ENCODE measurements around the gene HDDC2.

Gene HDDC2

DNA sequence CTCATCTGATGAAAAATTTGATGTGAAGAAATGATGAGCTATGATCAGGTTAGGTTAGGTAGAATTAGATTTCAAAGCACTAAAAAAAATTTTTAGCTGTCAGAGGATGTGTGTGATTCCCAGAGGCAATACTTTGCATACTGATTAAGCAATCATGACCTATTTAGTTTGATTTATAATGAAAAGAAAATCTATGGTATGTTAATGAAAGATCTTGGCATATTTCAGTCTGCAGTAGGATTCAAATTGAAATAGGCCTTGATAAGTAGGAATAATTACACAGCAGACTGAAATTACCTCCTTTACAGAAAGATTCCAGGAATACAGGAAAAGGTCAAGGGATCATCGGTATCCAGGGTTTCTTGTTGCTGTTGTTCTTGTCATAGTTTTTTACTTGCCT lies 69.3 kb downstream of the HDDC2 start:
- Histone ChIP-seq H3F3A (ENCODE audit: control insufficient read depth, insufficient read depth) (no peaks in the 10 kb centered on the region), H3K27me3 (ENCODE audit: control insufficient read depth, low read length) (0 out of 2 replicates have a peak, but pooled peaks cover 2% of the 10 kb centered on the region), H3K4me2 (ENCODE audit: low read length) (no peak overlapping the region), H3K9me3 (ENCODE audit: control insufficient read depth, insufficient read depth, low read length) (no peaks in the 10 kb centered on the region), H3K9me2 (replicated peaks; ENCODE audit: control insufficient read depth, low read length) (no peaks in the 10 kb centered on the region), H3K4me3 (ENCODE audit: low read length) (no peak overlapping the region), H3K36me3 (ENCODE audit: control insufficient read depth, low read length) (no peaks in the 10 kb centered on the region), H3K27ac (ENCODE audit: low read depth, low read length) (no peak overlapping the region), H3K4me1 (ENCODE audit: control insufficient read depth, low read length) (no peaks in the 10 kb centered on the region), H4K20me1 (ENCODE audit: control insufficient read depth, insufficient read depth, low read depth, low read length) (no peaks in the 10 kb centered on the region), H3K79me2 (ENCODE audit: control insufficient read depth, low read length) (no peaks in the 10 kb centered on the region)
- TF ChIP-seq, protein P1, sequence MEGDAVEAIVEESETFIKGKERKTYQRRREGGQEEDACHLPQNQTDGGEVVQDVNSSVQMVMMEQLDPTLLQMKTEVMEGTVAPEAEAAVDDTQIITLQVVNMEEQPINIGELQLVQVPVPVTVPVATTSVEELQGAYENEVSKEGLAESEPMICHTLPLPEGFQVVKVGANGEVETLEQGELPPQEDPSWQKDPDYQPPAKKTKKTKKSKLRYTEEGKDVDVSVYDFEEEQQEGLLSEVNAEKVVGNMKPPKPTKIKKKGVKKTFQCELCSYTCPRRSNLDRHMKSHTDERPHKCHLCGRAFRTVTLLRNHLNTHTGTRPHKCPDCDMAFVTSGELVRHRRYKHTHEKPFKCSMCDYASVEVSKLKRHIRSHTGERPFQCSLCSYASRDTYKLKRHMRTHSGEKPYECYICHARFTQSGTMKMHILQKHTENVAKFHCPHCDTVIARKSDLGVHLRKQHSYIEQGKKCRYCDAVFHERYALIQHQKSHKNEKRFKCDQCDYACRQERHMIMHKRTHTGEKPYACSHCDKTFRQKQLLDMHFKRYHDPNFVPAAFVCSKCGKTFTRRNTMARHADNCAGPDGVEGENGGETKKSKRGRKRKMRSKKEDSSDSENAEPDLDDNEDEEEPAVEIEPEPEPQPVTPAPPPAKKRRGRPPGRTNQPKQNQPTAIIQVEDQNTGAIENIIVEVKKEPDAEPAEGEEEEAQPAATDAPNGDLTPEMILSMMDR (IDR thresholded peaks at IDR 0.05; ENCODE audit: low read depth, low read length, poor library complexity, severe bottlenecking): no peak
- TF ChIP-seq EZH2phosphoT487 (IDR thresholded peaks at IDR 0.05; ENCODE audit: borderline replicate concordance, low read length): no peak

DNA sequence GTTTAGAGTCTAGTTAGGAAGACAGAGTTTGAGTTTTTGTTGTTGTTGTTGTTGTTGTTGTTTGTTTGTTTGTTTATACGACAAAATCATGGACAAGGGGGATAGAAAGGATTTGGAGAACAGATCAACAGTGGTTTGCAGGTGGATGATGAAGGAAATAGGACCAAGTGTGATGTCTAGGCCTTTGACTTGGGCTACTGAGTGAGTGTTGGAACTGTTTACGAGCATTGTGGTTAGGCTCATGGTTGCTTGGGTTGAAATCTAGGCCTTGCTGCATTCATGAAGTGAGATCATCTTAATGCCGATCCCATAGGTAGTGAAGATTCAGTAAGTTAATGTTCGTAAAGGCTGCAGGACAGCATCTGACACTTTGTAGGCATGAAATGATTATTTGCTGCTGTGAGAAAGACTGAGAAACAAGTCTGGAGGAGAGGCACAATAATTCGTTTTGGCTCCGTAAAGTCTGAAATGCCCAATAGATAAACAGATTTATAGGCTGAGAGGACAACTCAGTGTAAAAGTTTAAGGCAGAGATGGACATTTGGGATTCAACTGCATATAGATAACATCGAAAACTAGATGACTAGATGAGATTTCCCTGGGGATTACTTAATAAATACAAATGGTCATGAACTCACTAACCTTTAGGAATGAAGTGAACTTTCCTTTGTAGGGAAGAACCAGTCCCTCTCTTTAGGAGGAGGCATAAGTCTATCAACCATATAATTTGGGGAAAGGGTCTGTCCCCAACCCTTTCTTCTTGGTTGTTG lies 70.0 kb downstream of the HDDC2 start:
- TF ChIP-seq EZH2phosphoT487 (IDR thresholded peaks at IDR 0.05; ENCODE audit: borderline replicate concordance, low read length): no peak
- TF ChIP-seq, protein P1 (IDR thresholded peaks at IDR 0.05; ENCODE audit: low read depth, low read length, poor library complexity, severe bottlenecking): no peak
- Histone ChIP-seq H3K9me2 (replicated peaks; ENCODE audit: control insufficient read depth, low read length) (no peaks in the 10 kb centered on the region), H3K27ac (ENCODE audit: low read depth, low read length) (no peak overlapping the region), H3F3A (ENCODE audit: control insufficient read depth, insufficient read depth) (no peaks in the 10 kb centered on the region), H3K9me3 (ENCODE audit: control insufficient read depth, insufficient read depth, low read length) (no peaks in the 10 kb centered on the region), H3K4me3 (ENCODE audit: low read length) (no peak overlapping the region), H3K79me2 (ENCODE audit: control insufficient read depth, low read length) (no peaks in the 10 kb centered on the region), H4K20me1 (ENCODE audit: control insufficient read depth, insufficient read depth, low read depth, low read length) (no peaks in the 10 kb centered on the region), H3K4me2 (ENCODE audit: low read length) (no peak overlapping the region), H3K27me3 (ENCODE audit: control insufficient read depth, low read length) (0 out of 2 replicates have a peak, but pooled peaks cover 2% of the 10 kb centered on the region), H3K4me1 (ENCODE audit: control insufficient read depth, low read length) (no peaks in the 10 kb centered on the region), H3K36me3 (ENCODE audit: control insufficient read depth, low read length) (no peaks in the 10 kb centered on the region)

DNA sequence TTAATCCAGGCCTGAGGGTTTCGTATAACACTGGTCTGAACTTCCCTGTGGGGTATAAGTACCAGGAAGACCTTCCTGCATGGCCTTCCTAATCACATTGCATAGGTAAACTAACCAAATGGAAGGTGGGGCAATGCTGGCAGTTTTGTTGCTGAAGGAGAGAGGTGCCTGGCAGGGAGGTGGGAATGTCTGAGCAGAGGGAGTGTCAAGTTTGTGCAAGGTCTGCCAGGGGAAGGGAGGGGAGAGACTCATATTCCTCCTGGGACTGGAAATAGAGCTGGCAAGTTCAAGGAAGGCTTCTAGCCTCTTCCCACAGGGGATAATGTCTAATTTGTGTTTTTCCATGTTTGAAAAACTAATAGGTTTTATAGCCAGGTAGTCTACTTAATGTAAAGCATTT lies 70.6 kb downstream of the HDDC2 start:
- no peaks in the 10 kb centered on the region for H3K4me1 ChIP-seq (ENCODE audit: control insufficient read depth, low read length)
- no peaks in the 10 kb centered on the region for H3K79me2 ChIP-seq (ENCODE audit: control insufficient read depth, low read length)
- H3K36me3 ChIP-seq (ENCODE audit: control insufficient read depth, low read length): no peaks in the 10 kb centered on the region
- no peaks in the 10 kb centered on the region for H3F3A ChIP-seq (ENCODE audit: control insufficient read depth, insufficient read depth)
- no peaks in the 10 kb centered on the region for H3K9me3 ChIP-seq (ENCODE audit: control insufficient read depth, insufficient read depth, low read length)
- no peak overlapping the region for H3K4me2 ChIP-seq (ENCODE audit: low read length)
- no peak overlapping the region for H3K27ac ChIP-seq (ENCODE audit: low read depth, low read length)
- 0 out of 2 replicates have a peak, but pooled peaks cover 2% of the 10 kb centered on the region for H3K27me3 ChIP-seq (ENCODE audit: control insufficient read depth, low read length)
- no peaks in the 10 kb centered on the region for H3K9me2 ChIP-seq (replicated peaks; ENCODE audit: control insufficient read depth, low read length)
- TF ChIP-seq, protein P1 (IDR thresholded peaks at IDR 0.05; ENCODE audit: low read depth, low read length, poor library complexity, severe bottlenecking): no peak
- TF ChIP-seq EZH2phosphoT487 (IDR thresholded peaks at IDR 0.05; ENCODE audit: borderline replicate concordance, low read length): no peak
- no peak overlapping the region for H3K4me3 ChIP-seq (ENCODE audit: low read length)
- H4K20me1 ChIP-seq (ENCODE audit: control insufficient read depth, insufficient read depth, low read depth, low read length): no peaks in the 10 kb centered on the region
